Ovary (tissue), 9 donors: ENCODE measurements around the gene SIX2. TPM values are rescaled to one million over a fixed set of nuclear protein-coding genes. Genes with fewer than 3 reads are reported as not detected.
A peak's percentile ranks its signal among the peaks of the same experiment; 100 is the strongest.

Experiments
- DNase-seq, 5 donors: peaks; one replicate each; pipeline ENCODE4 v3.0.0-alpha.2; 2019 to 2020
- H3K27ac ChIP-seq, 2 donors: fragments of 200-600 bp; one replicate each; pipeline versions ENCODE4 v1.5.1 to v1.8.0; 2019 to 2022
- H3K27me3 ChIP-seq: fragments of 200-600 bp; one replicate; pipeline ENCODE4 v1.8.0; 2022
- H3K36me3 ChIP-seq: fragments of 200-600 bp; sonication (generic); one replicate; pipeline ENCODE4 v1.5.1; 2019
- H3K4me1 ChIP-seq: one replicate; pipeline ENCODE4 v1.8.1; 2013; ENCODE audit warnings: mild to moderate bottlenecking, moderate library complexity; ENCODE audit not compliant: insufficient read depth
- H3K4me3 ChIP-seq: fragments of 200-600 bp; sonication (generic); one replicate; pipeline ENCODE4 v1.5.1; 2017
- H3K9me3 ChIP-seq, 2 donors: fragments of 200-600 bp in 1 of 2; sonication (generic) in 1 of 2; one replicate each; pipeline versions ENCODE4 v1.5.1 to v1.8.1; 2013 to 2019; ENCODE audit warnings: mild to moderate bottlenecking in 1 of 2, moderate library complexity in 1 of 2
- EP300 ChIP-seq: sonication (generic); formaldehyde crosslinking; IDR thresholded peaks from one replicate; pipeline ENCODE4 v1.6.1; 2017; ENCODE audit warnings: antibody characterized with exemption
- POLR2A ChIP-seq: fragments of 450-650 bp; IDR thresholded peaks from one replicate; pipeline ENCODE4 v1.6.1; 2017; ENCODE audit warnings: antibody characterized with exemption, mild to moderate bottlenecking, moderate library complexity
- WGBS, 3 donors: extraction: QIAGEN DNeasy Blood & Tissue Kit in 1 of 3; methylation state at CpG; one replicate each; pipeline versions ENCODE4 v1.1.5 to v1.1.7; 2013 to 2017; 5-methylcytosine and 5-hydroxymethylcytosine counted together
- intact Hi-C, 4 donors: fragments of 100-400 bp; cut with DNase I; formaldehyde crosslinking; loops; one replicate each; pipeline versions ENCODE4 v1.11.0 to v1.15.1; 2022 to 2023
- polyA plus RNA-seq, 2 donors: library from polyadenylated mRNA; stranded (reverse); fragments of 200-250 nt in 1 of 2; fragments of 350-450 nt in 1 of 2; fragmentation: Illumina TruSeq in 1 of 2; extraction: RNeasy Lipid Tissue Mini Kit (QIAGEN cat#74804) in 1 of 2; gene quantifications; one replicate each; pipeline ENCODE4 v1.2.3, GENCODE V29; 2013 to 2014
- total RNA-seq, 7 donors: library from RNA; depleted of rRNA in 2 of 7; stranded (reverse); fragments of >200 nt in 2 of 7; fragmentation: NEBNext Ultra II Directional in 3 of 7; extraction: Animal tissue kit (Norgen Biotek cat#: 25700) in 3 of 7; gene quantifications; one replicate each; pipeline versions ENCODE4 v1.1.0 to v1.2.4, GENCODE V29; 2016 to 2023
- TF ChIP-seq, protein P1 (sequence below), 3 donors: fragments of 450-650 bp in 2 of 3; fragments of 200-600 bp in 1 of 3; IDR thresholded peaks; one replicate each; pipeline versions ENCODE4 v1.5.1 to v1.8.0; 2016 to 2022; ENCODE audit warnings: antibody characterized with exemption in 3 of 3, mild to moderate bottlenecking in 1 of 3
- donor health status: DM: no; HTN: no; CAD: no; lungs with moderate emphysema.
- donor health status: DM: no; HTN: no; CAD: no.
- donor health status: Bipolar disorder and iron deficiency.
- donor health status: DM: yes; HTN: yes; CAD: no.
- donor health status: DM: no; HTN: no; CAD: no.
- donor health status: DM: yes; HTN: yes; CAD: no.

The SIX2 gene
- total and polyA plus RNA-seq, 9 donors = 0.06 to 0.46 (median 0.16) TPM; not detected in 3

DNA sequence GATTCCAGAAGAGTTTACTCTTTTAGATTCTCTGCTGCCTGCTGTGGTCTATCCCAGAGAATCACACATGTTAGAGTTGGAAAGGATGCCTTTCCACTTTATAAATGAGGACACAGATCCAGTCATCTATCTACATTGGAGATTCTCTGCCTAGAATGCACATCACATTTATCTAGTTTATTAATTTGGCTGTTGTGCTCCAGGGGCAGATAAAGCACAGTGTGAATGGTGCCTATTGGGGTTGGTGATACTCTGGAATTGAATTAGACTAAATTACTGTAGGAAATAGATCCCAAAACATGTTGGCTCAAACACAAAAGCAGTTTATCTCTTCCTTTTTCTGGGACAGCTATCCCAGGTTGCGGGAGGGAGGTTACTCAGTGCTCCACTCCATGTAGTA is 14.9 kb downstream of the SIX2 start:
- DNase-seq = no peak
- H3K36me3 ChIP-seq = no peaks in the 10 kb centered on the region
- WGBS, 3 donors = 65 to 86% (median 68%) methylated on average over 1 of the region's 1 CpG
- no peak overlapping the region for H3K4me3 ChIP-seq
- no peaks in the 10 kb centered on the region for H3K9me3 ChIP-seq
- intact Hi-C loops = no loop called here
- no peaks in the 10 kb centered on the region for H3K4me1 ChIP-seq
- no peak overlapping the region for H3K27ac ChIP-seq
- no peaks in the 10 kb centered on the region for H3K27me3 ChIP-seq
- TF ChIP-seq, protein P1, sequence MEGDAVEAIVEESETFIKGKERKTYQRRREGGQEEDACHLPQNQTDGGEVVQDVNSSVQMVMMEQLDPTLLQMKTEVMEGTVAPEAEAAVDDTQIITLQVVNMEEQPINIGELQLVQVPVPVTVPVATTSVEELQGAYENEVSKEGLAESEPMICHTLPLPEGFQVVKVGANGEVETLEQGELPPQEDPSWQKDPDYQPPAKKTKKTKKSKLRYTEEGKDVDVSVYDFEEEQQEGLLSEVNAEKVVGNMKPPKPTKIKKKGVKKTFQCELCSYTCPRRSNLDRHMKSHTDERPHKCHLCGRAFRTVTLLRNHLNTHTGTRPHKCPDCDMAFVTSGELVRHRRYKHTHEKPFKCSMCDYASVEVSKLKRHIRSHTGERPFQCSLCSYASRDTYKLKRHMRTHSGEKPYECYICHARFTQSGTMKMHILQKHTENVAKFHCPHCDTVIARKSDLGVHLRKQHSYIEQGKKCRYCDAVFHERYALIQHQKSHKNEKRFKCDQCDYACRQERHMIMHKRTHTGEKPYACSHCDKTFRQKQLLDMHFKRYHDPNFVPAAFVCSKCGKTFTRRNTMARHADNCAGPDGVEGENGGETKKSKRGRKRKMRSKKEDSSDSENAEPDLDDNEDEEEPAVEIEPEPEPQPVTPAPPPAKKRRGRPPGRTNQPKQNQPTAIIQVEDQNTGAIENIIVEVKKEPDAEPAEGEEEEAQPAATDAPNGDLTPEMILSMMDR (IDR thresholded peaks at IDR 0.05) = no peak
- TF ChIP-seq EP300 = no peak
- TF ChIP-seq POLR2A = no peak

DNA sequence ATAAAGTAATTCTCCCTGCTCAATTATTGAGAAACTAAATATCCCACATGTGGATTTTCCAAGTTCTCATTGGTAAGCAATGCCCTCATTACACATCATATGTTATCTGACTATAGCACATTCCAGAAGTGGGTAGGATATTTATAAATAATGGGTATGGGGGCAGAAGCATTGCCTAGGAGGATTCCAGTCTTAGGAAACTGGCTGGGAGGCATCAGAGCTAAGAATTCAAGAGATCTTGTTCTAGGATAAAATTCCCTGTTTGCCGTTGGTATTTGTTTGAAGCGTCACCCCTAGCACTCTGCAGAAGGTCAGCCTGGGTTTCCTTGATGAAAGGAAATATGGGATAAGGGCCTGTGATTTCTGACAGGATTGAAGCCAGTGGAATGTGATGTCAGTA is 20.1 kb downstream of the SIX2 start:
- DNase-seq = no peak
- H3K36me3 ChIP-seq = no peaks in the 10 kb centered on the region
- H3K4me3 ChIP-seq = no peak overlapping the region
- no peak for TF ChIP-seq POLR2A
- TF ChIP-seq EP300 = no peak
- TF ChIP-seq, protein P1 (IDR thresholded peaks at IDR 0.05) = no peak
- 64 to 78% (median 73%) methylated on average over 2 of the region's 2 CpGs for WGBS, 3 donors
- intact Hi-C loops = no loop called here
- no peak overlapping the region for H3K27ac ChIP-seq
- no peaks in the 10 kb centered on the region for H3K4me1 ChIP-seq
- no peaks in the 10 kb centered on the region for H3K9me3 ChIP-seq
- H3K27me3 ChIP-seq = no peaks in the 10 kb centered on the region

GRCh38 chr2:44983836-44984604 is 25.2 kb downstream of the SIX2 start:
- intact Hi-C loops = loop anchor here in 2 of 4 donors (5.0 kb wide), 1 partner anchor 513 kb away; no protein-coding TSS in a partner anchor
- DNase-seq = no peak
- no peaks in the 10 kb centered on the region for H3K4me1 ChIP-seq
- no peak overlapping the region for H3K27ac ChIP-seq
- H3K9me3 ChIP-seq = no peaks in the 10 kb centered on the region
- TF ChIP-seq POLR2A (no peak), EP300 (no peak)
- no peaks in the 10 kb centered on the region for H3K27me3 ChIP-seq
- no peaks in the 10 kb centered on the region for H3K36me3 ChIP-seq
- WGBS, 3 donors = 77 to 80% (median 78%) methylated on average over 9 of the region's 9 CpGs
- no peak overlapping the region for H3K4me3 ChIP-seq

GRCh38 chr2:44981714-44982108 is 27.5 kb downstream of the SIX2 start:
- Histone ChIP-seq H3K27ac (no peak overlapping the region), H3K4me1 (no peaks in the 10 kb centered on the region), H3K27me3 (no peaks in the 10 kb centered on the region), H3K9me3 (no peaks in the 10 kb centered on the region), H3K4me3 (no peak overlapping the region), H3K36me3 (no peaks in the 10 kb centered on the region)
- DNase-seq = peak; percentile 54 to 81 (median 78)
- intact Hi-C loops = loop anchor here in 3 of 4 donors (2.0 to 5.0 kb wide), 2 partner anchors 513 to 516 kb away; no protein-coding TSS in a partner anchor
- WGBS, 3 donors = 8 to 10% (median 9%) methylated on average over 13 to 14 of the region's 14 CpGs
- TF ChIP-seq EP300 (no peak), POLR2A (no peak)
- TF ChIP-seq, protein P1 (IDR thresholded peaks at IDR 0.05) = peak; percentile 49 to 69 (median 61)
